ENCODE measurements around the gene NT5E. TPM values are rescaled to one million over a fixed set of nuclear protein-coding genes. Genes with fewer than 3 reads are reported as not detected.

NT5E gene
- total RNA-seq, 4 donors from 2014 or later, result 14.7 to 40.6 (median 22.7) TPM

- Histone ChIP-seq H3K4me1 (no peaks in the 10 kb centered on the region), H3K4me3 (no peak overlapping the region), H3K9me3 (no peaks in the 10 kb centered on the region), H3K36me3 (no peaks in the 10 kb centered on the region), H3K27me3 (no peaks in the 10 kb centered on the region), H3K27ac (no peak overlapping the region)
- TF ChIP-seq CTCF (IDR thresholded peaks at IDR 0.05) (no peak), POLR2A (IDR thresholded peaks at IDR 0.05) (no peak)
- no peak for DNase-seq
Observed at GRCh38 chr6:85494547-85495536, 45.0 kb downstream of the NT5E start.

- H3K4me3 ChIP-seq, result no peak overlapping the region
- no peaks in the 10 kb centered on the region for H3K27me3 ChIP-seq
- no peak for TF ChIP-seq CTCF (IDR thresholded peaks at IDR 0.05)
- TF ChIP-seq POLR2A (IDR thresholded peaks at IDR 0.05), result no peak
- no peaks in the 10 kb centered on the region for H3K9me3 ChIP-seq
- H3K36me3 ChIP-seq, result peaks cover 0 to under 1% (median 0%) of the 10 kb centered on the region in 3 donors
- no peak overlapping the region for H3K27ac ChIP-seq
- no peak for DNase-seq
- H3K4me1 ChIP-seq, result no peaks in the 10 kb centered on the region
Observed at GRCh38 chr6:85496009-85496579, 46.2 kb downstream of the NT5E start.

- H3K4me1 ChIP-seq, result no peaks in the 10 kb centered on the region
- H3K27ac ChIP-seq, result no peak overlapping the region
- H3K36me3 ChIP-seq, result peaks cover 0 to 8% (median 0%) of the 10 kb centered on the region in 3 donors
- no peak overlapping the region for H3K4me3 ChIP-seq
- TF ChIP-seq POLR2A (IDR thresholded peaks at IDR 0.05) (no peak), CTCF (IDR thresholded peaks at IDR 0.05) (no peak)
- H3K9me3 ChIP-seq, result no peaks in the 10 kb centered on the region
- H3K27me3 ChIP-seq, result no peaks in the 10 kb centered on the region
- no peak for DNase-seq
Observed at GRCh38 chr6:85496856-85497255, 47.0 kb downstream of the NT5E start.

- no peak for TF ChIP-seq POLR2A (IDR thresholded peaks at IDR 0.05)
- TF ChIP-seq CTCF (IDR thresholded peaks at IDR 0.05), result no peak
- Histone ChIP-seq H3K27me3 (no peaks in the 10 kb centered on the region), H3K36me3 (peaks cover 0 to 8% (median 0%) of the 10 kb centered on the region in 3 donors), H3K9me3 (no peaks in the 10 kb centered on the region), H3K4me1 (no peaks in the 10 kb centered on the region), H3K4me3 (no peak overlapping the region), H3K27ac (no peak overlapping the region)
- no peak for DNase-seq
Observed at GRCh38 chr6:85498596-85499258, 48.8 kb downstream of the NT5E start.

GRCh38 chr6:85506441-85507093 lies 56.7 kb downstream of the NT5E start:
- no peaks in the 10 kb centered on the region for H3K27me3 ChIP-seq
- H3K4me1 ChIP-seq, result no peaks in the 10 kb centered on the region
- no peak overlapping the region for H3K4me3 ChIP-seq
- peaks cover 0 to 34% (median 0%) of the 10 kb centered on the region in 3 donors for H3K36me3 ChIP-seq
- TF ChIP-seq CTCF (IDR thresholded peaks at IDR 0.05) (no peak), POLR2A (IDR thresholded peaks at IDR 0.05) (no peak)
- no peak for DNase-seq
- no peaks in the 10 kb centered on the region for H3K9me3 ChIP-seq
- H3K27ac ChIP-seq, result no peak overlapping the region
